Tibial nerve (tissue), 4 donors: ENCODE results near the gene GRIN2A.

Experiments used
- EP300 ChIP-seq, 2 donors: sonication (generic); formaldehyde crosslinking; IDR thresholded peaks; one replicate each; pipeline ENCODE4 v1.6.1; 2017; ENCODE audit warnings: antibody characterized with exemption in 2 of 2, mild to moderate bottlenecking in 1 of 2
- POLR2A ChIP-seq, 2 donors: fragments of 450-650 bp; IDR thresholded peaks; one replicate each; pipeline ENCODE4 v1.6.1; 2017; ENCODE audit warnings: antibody characterized with exemption in 2 of 2, mild to moderate bottlenecking in 2 of 2, moderate library complexity in 2 of 2
- TF ChIP-seq, protein P1 (sequence below), 5 experiments: fragments of 200-600 bp in 3 of 5; fragments of 450-650 bp in 2 of 5; sonication (generic) in 3 of 5; IDR thresholded peaks; one replicate each; pipeline ENCODE4 v1.5.1; 2016 to 2019; ENCODE audit warnings: antibody characterized with exemption in 5 of 5, mild to moderate bottlenecking in 3 of 5, moderate library complexity in 2 of 5

DNA sequence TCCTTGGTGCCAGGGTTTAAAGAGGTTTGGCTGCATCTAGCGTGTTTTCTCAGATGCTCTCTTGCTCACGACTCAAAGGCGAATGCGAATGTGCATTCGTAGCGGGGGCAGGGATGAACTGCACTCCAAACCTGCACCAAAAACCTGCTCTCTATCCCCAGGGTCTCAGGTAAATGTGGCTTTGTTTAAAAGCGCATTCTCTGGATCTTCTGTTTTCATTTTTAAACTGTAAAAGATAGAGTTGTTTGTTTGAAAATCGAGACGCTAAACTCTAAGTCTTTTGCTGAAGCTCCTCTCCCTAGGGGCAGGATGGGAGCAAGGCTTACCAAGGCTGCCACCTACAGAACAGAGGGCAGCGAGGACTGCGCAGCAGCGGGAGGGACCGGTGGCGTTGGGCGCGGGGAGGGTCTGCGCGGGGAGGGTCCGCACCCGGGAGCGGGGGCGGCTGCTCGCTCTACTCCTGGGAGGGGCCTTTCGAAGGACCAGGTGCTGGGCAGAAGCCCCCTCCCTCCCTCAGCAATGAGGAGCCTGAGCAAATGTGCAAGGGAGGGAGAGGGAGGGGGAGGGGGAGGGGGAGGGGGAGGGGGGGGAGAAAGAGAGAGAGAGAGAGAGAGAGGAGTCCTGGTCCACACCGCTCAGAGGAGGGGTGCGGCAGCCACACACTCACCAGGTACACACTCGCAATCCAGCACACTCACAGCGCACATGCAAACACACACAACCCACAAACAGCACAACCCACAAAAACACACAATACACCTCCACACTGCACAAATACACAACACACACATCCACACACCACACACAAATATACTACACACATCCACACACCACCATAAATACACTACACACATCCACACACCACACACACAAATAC lies 142.8 kb downstream of the GRIN2A start:
- TF ChIP-seq EP300 (IDR thresholded peaks at IDR 0.05) (no peak), POLR2A (IDR thresholded peaks at IDR 0.05) (no peak)
- TF ChIP-seq, protein P1, sequence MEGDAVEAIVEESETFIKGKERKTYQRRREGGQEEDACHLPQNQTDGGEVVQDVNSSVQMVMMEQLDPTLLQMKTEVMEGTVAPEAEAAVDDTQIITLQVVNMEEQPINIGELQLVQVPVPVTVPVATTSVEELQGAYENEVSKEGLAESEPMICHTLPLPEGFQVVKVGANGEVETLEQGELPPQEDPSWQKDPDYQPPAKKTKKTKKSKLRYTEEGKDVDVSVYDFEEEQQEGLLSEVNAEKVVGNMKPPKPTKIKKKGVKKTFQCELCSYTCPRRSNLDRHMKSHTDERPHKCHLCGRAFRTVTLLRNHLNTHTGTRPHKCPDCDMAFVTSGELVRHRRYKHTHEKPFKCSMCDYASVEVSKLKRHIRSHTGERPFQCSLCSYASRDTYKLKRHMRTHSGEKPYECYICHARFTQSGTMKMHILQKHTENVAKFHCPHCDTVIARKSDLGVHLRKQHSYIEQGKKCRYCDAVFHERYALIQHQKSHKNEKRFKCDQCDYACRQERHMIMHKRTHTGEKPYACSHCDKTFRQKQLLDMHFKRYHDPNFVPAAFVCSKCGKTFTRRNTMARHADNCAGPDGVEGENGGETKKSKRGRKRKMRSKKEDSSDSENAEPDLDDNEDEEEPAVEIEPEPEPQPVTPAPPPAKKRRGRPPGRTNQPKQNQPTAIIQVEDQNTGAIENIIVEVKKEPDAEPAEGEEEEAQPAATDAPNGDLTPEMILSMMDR (IDR thresholded peaks at IDR 0.05) = no peak
